Lower leg skin (tissue), 4 donors: ENCODE results near the gene TNIK. TPM values are rescaled to one million over a fixed set of nuclear protein-coding genes. Genes with fewer than 3 reads are reported as not detected.

Experiments used
- DNase-seq, 2 donors: peaks; one replicate each; pipeline ENCODE4 v3.0.0-alpha.2; 2019; ENCODE audit warnings: low spot score in 2 of 2
- H3K4me3 ChIP-seq: fragments of 200-600 bp; sonication (generic); 2 replicates; pipeline ENCODE4 v1.5.1; 2017; ENCODE audit warnings: mild to moderate bottlenecking, low read depth; ENCODE audit not compliant: poor library complexity, severe bottlenecking
- POLR2A ChIP-seq, 2 donors: fragments of 450-650 bp; IDR thresholded peaks; one replicate each; pipeline ENCODE4 v1.6.1; 2016 to 2017; ENCODE audit warnings: antibody characterized with exemption in 2 of 2, mild to moderate bottlenecking in 1 of 2, moderate library complexity in 1 of 2
- WGBS, 2 donors: methylation state at CpG; one replicate each; pipeline ENCODE4 v1.1.5; 2018; 5-methylcytosine and 5-hydroxymethylcytosine counted together
- intact Hi-C: fragments of 100-400 bp; cut with DNase I; formaldehyde crosslinking; loops from one replicate; pipeline ENCODE4 v1.15.0; 2023; ENCODE audit warnings: low total_unique reads
- total RNA-seq, 4 donors: library from RNA; depleted of rRNA; stranded (reverse); fragments of >200 nt; gene quantifications; one replicate each; pipeline ENCODE4 v1.1.0, GENCODE V29; 2016
- TF ChIP-seq, protein P1 (sequence below), 3 donors: fragments of 450-650 bp; IDR thresholded peaks; one replicate each; pipeline ENCODE4 v1.5.1; 2016; ENCODE audit warnings: antibody characterized with exemption in 3 of 3, mild to moderate bottlenecking in 3 of 3, moderate library complexity in 2 of 3

The TNIK gene
- total RNA-seq, 4 donors from 2014 or later = 0.72 to 4.7 (median 2.4) TPM

DNA sequence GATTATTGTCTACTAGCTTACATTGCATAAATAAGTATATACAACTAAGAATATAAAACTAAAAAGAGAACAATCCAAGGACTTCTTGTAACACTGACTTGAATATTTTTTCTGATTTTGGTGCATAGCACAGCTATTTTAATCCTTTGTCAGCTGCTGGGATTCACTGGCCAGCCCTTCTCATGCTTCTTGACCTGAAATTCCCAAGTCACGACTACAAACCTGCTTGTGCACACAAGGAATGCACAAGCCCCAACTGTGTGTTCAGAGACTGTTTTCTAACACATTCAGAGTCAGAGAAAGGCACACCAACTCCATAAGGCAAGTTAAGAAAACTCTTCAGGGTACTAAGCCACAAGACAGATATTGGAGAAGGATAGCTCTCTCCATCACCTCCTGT lies 80.9 kb downstream of the TNIK start:
- intact Hi-C loops = no loop called here
- TF ChIP-seq POLR2A (IDR thresholded peaks at IDR 0.05) = no peak
- TF ChIP-seq, protein P1, sequence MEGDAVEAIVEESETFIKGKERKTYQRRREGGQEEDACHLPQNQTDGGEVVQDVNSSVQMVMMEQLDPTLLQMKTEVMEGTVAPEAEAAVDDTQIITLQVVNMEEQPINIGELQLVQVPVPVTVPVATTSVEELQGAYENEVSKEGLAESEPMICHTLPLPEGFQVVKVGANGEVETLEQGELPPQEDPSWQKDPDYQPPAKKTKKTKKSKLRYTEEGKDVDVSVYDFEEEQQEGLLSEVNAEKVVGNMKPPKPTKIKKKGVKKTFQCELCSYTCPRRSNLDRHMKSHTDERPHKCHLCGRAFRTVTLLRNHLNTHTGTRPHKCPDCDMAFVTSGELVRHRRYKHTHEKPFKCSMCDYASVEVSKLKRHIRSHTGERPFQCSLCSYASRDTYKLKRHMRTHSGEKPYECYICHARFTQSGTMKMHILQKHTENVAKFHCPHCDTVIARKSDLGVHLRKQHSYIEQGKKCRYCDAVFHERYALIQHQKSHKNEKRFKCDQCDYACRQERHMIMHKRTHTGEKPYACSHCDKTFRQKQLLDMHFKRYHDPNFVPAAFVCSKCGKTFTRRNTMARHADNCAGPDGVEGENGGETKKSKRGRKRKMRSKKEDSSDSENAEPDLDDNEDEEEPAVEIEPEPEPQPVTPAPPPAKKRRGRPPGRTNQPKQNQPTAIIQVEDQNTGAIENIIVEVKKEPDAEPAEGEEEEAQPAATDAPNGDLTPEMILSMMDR (IDR thresholded peaks at IDR 0.05) = no peak
- no peak overlapping the region for H3K4me3 ChIP-seq
- 77 to 85% methylated on average over 1 of the region's 1 CpG for WGBS, 2 donors
- DNase-seq = no peak

DNA sequence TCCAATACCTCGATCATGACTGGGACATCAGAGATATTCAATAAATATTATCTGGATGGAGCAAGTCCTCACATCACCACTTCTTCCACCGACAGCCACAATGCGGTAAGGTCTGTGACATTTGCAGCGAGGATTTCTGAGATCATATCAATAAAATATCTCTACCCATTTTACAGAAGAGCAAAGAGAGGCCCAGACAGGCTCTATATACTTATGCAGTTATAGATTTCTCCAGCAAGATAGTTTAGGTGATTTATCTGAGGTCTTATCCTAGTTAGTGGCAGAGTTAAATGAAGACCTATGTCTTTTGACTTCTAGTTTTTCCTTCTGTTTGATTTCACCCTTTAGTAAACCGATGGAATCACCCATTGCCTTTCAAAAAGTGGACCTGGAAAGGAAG lies 81.6 kb downstream of the TNIK start:
- no peak for TF ChIP-seq POLR2A (IDR thresholded peaks at IDR 0.05)
- TF ChIP-seq, protein P1 (IDR thresholded peaks at IDR 0.05) = no peak
- no peak overlapping the region for H3K4me3 ChIP-seq
- WGBS, 2 donors = 94 to 97% methylated on average over 5 of the region's 5 CpGs
- DNase-seq = no peak
- intact Hi-C loops = no loop called here

DNA sequence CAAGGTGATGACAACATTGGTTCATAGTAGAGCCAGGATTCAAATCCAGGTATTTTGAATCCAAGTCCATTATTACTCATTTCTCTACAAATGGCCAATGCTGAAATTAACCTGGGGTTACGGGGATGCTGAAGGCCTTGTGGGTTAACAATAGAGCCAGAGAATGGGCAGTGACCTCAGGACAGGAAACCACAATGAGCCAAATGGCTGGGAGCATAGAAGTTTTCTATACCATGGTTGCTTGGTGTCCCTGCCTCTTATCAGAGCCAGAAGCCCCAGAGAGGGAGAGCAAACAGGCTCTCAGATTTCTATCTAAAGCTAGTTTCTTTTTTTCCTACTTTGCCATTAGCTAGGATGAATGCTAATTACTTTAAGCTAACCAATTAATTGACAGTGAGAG lies 82.3 kb downstream of the TNIK start:
- no peak for DNase-seq
- intact Hi-C loops = no loop called here
- no peak overlapping the region for H3K4me3 ChIP-seq
- TF ChIP-seq POLR2A (IDR thresholded peaks at IDR 0.05) = no peak
- TF ChIP-seq, protein P1 (IDR thresholded peaks at IDR 0.05) = no peak
- WGBS, 2 donors = 92 to 94% methylated on average over 1 of the region's 1 CpG

DNA sequence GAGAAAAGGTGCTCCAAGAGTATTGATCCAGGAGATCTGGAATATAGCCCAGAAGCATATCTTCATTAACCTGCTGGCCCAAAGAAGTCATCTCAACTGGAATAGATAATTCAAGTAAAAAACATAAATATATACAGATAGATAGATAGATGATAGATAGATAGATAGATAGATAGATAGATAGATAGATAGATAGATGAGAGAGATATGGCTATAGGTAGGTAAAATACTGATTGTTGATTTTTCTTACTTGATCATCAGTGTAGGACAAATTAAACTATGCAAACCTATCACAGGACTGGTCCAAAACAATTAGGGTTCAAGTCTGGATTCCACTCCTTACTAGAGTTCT lies 83.6 kb downstream of the TNIK start:
- intact Hi-C loops = no loop called here
- TF ChIP-seq, protein P1 (IDR thresholded peaks at IDR 0.05) = no peak
- TF ChIP-seq POLR2A (IDR thresholded peaks at IDR 0.05) = no peak
- no peak overlapping the region for H3K4me3 ChIP-seq
- DNase-seq = no peak

DNA sequence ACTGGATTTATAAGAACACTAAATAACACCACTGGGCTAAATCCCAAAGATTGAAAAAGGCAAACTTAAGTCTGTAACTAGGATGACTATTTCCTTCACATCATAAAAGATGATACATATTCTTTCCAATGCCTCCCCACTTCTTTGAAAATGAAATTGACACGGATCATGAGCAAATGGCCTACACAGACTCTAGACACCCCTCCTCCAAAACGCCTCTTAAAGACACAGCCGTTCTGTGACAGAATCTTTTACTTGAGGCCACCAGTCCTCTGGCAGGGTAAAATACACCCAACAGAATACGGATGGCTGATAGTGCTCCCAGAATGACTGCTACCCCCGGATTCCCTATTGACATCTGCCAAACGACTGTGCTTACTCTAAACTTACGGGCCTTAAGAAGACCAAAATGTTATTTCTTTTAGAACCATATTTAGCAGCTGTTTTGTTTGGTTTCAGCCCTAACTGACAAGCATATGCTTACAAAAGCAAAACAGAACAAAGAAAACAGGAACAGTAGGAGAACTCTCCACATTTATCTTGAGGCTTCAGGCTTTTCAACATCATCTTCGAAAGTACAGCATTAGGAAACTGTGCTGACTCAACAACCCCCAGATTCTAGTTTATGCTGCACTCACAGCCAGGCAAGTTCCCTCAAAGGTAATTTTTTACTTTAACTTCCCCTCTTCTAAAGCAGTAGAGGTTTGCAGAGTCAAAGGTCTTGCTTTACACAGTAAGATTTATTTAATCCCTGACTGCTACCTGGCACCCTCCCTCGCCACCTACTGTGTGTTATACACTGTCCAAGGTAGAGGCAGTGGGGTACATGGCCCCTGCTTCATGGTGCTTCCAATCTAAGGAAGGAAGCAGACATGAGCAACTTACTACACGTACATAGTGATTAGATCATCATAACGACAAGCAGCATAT lies 84.3 kb downstream of the TNIK start:
- WGBS, 2 donors = 72 to 75% methylated on average over 11 of the region's 11 CpGs
- no peak for DNase-seq
- H3K4me3 ChIP-seq = no peak overlapping the region

More for the DNA sequence above, 84.3 kb downstream of the TNIK start:
- TF ChIP-seq, protein P1 (IDR thresholded peaks at IDR 0.05) = no peak
- TF ChIP-seq POLR2A (IDR thresholded peaks at IDR 0.05) = no peak
- intact Hi-C loops = no loop called here
